ENCODE measurements around the gene OR2T8. TPM values are rescaled to one million over a fixed set of nuclear protein-coding genes. Genes with fewer than 3 reads are reported as not detected.

OR2T8 gene
- total and polyA plus RNA-seq, 10 of the 15 experiments (the other 5 are each of a cell fraction or from before 2014, with no cell fraction given), result not detected

GRCh38 chr1:247948558-247948957, 28.5 kb downstream of the OR2T8 start, which contains the start of gene OR2L8:
Gene OR2L8 (plus strand): TSS chr1:247948858. CDS start chr1:247948858, 0 bp downstream.
- no peaks in the 10 kb centered on the region for H3K27me3 ChIP-seq (replicated peaks in 1 of 2; ENCODE audit: control insufficient read depth in 2 of 2, insufficient read depth in 2 of 2, low read length in 1 of 2)
- FAIRE-seq, result no peak

More at GRCh38 chr1:247948558-247948957, 28.5 kb downstream of the OR2T8 start, which contains the start of gene OR2L8:
- no peaks in the 10 kb centered on the region for H3K79me2 ChIP-seq (ENCODE audit: control insufficient read depth, insufficient read depth, low read length)
- no peak within 1 kb of the TSS for H2AFZ ChIP-seq (ENCODE audit: control insufficient read depth, low read depth, low read length)
- TF ChIP-seq E2F4 (IDR thresholded peaks at IDR 0.05; ENCODE audit: low read depth, low read length) (no peak), PBX3 (IDR thresholded peaks at IDR 0.05; ENCODE audit: insufficient replicate concordance, low read depth, low read length) (no peak), E2F8 (IDR thresholded peaks at IDR 0.05; ENCODE audit: low read depth, partially characterized antibody) (no peak), RUNX3 (IDR thresholded peaks at IDR 0.05; ENCODE audit: low read length) (no peak), SP1 (IDR thresholded peaks at IDR 0.05; ENCODE audit: low read depth, low read length) (no peak), NR2F1 (conservative IDR thresholded peaks at IDR 0.05) (no peak), IKZF2 (IDR thresholded peaks at IDR 0.05) (no peak), FOXK2 (IDR thresholded peaks at IDR 0.05) (no peak)
- WGBS (ENCODE audit: insufficient coverage, insufficient replicate concordance, low lambda C conversion rate, missing lambda C conversion rate), result 9% methylated on average over 3 of the region's 3 CpGs
- no peak within 1 kb of the TSS for H3K4me2 ChIP-seq (ENCODE audit: control insufficient read depth, insufficient read depth)
- no TSS peak for BruUV-seq (replicated peaks)
- H3K4me3 ChIP-seq, result no peak within 1 kb of the TSS
- no peaks in the 10 kb centered on the region for H3K4me1 ChIP-seq (ENCODE audit: control insufficient read depth, insufficient read depth, low read length)
- ChIA-PET POLR2A (no interaction called here), RAD21 (ENCODE audit: unreplicated experiment) (no interaction called here), CTCF (no interaction called here), SMC1A (ENCODE audit: uncharacterized antibody, unreplicated experiment) (no interaction called here)
- intact Hi-C loops (cut with micrococcal nuclease; ENCODE audit: unreplicated experiment), result no loop called here
- no peaks in the 10 kb centered on the region for H4K20me1 ChIP-seq (ENCODE audit: control insufficient read depth, insufficient read depth)
- DNase-seq (ENCODE audit: low read depth, low spot score) (no peak), ATAC-seq (no peak)
- in situ Hi-C loops (cut with MboI), result no loop called here
- no peaks in the 10 kb centered on the region for H3K9me3 ChIP-seq (replicated peaks; ENCODE audit: control insufficient read depth, insufficient read depth, low read length)
- no peak within 1 kb of the TSS for H3K9ac ChIP-seq (ENCODE audit: control insufficient read depth, insufficient read depth, low read length)
- no peak within 1 kb of the TSS for H3K27ac ChIP-seq (ENCODE audit: control insufficient read depth, insufficient read depth)
- no peaks in the 10 kb centered on the region for H3K36me3 ChIP-seq (ENCODE audit: control insufficient read depth in 2 of 2, insufficient read depth in 2 of 2, low read length in 1 of 2)
